SJSA1 (cell line): ENCODE data around the gene YTHDF1. TPM values are rescaled to one million over a fixed set of nuclear protein-coding genes. Genes with fewer than 3 reads are reported as not detected.

ENCODE experiments used
- DNase-seq, 2 experiments: peaks; one replicate each; pipeline ENCODE4 v3.0.0-alpha.2; 2015 to 2020; ENCODE audit warnings: low spot score in 2 of 2, low read depth in 1 of 2
- H3K27ac ChIP-seq: fragments of 250-450 bp; sonication (Bioruptor Pico); 2 replicates; pipeline ENCODE4 v1.5.1; 2020; ENCODE audit warnings: mild to moderate bottlenecking, moderate library complexity
- H3K27me3 ChIP-seq: fragments of 250-450 bp; sonication (Bioruptor Pico); replicated peaks from 2 replicates; pipeline ENCODE4 v1.5.1; 2020; ENCODE audit warnings: mild to moderate bottlenecking, moderate library complexity
- H3K36me3 ChIP-seq: fragments of 250-450 bp; sonication (Bioruptor Pico); 2 replicates; pipeline ENCODE4 v1.5.1; 2020; ENCODE audit warnings: mild to moderate bottlenecking
- H3K4me1 ChIP-seq: fragments of 250-450 bp; sonication (Bioruptor Pico); replicated peaks from 2 replicates; pipeline ENCODE4 v1.6.1; 2021; ENCODE audit warnings: mild to moderate bottlenecking
- H3K4me3 ChIP-seq: fragments of 250-450 bp; sonication (Bioruptor Pico); 2 replicates; pipeline ENCODE4 v1.5.1; 2020; ENCODE audit warnings: mild to moderate bottlenecking
- H3K9me3 ChIP-seq: fragments of 250-450 bp; sonication (Bioruptor Pico); replicated peaks from 2 replicates; pipeline ENCODE4 v1.5.1; 2020; ENCODE audit warnings: mild to moderate bottlenecking
- total RNA-seq: library from RNA; depleted of rRNA; stranded (reverse); fragments of >200 nt; shearing (Covaris generic); gene quantifications from 2 replicates; pipeline ENCODE4 v1.2.3, GENCODE V29; 2014

The YTHDF1 gene
- total RNA-seq, 1 experiment from 2014 or later: 30.2 TPM

DNA sequence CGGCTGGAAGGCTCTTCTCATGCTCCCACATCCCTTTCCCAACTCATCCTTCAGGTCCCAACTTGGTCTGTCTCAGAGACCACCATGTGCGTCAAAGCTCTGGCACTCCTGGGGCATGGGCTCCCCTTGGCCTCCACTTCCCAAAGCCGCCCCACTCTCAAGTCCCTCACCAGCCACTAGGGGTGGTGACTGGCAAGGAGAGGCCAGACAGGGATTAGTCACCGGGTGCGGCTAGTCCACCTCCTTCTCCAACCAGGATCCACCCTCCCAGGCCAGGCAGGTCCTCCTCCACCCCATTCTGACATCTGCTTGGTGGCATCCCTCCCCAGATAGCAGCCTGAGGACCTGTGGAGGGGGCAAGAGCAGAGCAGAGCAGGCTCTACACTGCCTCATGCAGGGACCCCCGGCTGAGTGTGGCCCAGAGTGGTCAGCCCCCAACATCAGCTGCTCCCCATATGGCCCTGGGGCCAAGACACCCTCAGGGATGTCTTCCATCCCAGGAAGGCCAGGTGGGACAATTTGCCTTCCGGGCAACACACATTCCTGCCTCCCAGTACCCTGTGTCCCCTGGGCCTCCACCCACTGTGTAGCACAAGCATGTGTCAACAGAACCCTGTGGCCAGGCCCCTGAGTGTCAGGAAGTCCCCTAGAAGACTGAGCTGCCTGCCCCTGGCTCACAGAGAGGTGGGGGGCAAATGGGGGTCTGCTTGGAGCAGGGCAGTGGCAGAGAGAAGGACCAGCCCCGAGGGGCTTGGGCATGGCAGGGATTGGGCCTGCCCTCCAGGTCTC lies 29.2 kb downstream of the YTHDF1 start:
- H3K27ac ChIP-seq: no peak overlapping the region
- no peak overlapping the region for H3K4me3 ChIP-seq
- DNase-seq: no peak
- no peaks in the 10 kb centered on the region for H3K4me1 ChIP-seq
- H3K36me3 ChIP-seq: no peaks in the 10 kb centered on the region
- H3K9me3 ChIP-seq: no peaks in the 10 kb centered on the region
- H3K27me3 ChIP-seq: peaks cover 8% of the 10 kb centered on the region

DNA sequence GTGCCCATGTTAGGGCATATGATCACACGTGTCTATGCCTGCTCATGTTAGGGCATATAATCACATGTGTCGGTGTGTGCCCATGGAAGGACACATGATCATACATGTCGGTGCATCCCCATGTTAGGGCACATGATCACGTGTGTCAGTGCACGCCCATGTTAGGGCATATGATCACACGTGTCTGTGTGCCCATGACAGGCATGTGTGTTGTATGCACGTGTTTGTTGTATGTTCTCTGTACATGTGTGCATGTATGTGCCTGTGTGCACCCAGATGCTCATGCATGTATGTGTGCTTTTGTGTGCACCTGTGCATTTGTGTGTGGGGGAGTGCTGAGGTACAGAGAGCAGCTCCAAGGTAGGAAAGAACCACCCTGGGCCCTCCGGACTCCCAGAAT lies 29.8 kb downstream of the YTHDF1 start:
- Histone ChIP-seq H3K27me3 (peaks cover 15% of the 10 kb centered on the region), H3K36me3 (no peaks in the 10 kb centered on the region), H3K9me3 (no peaks in the 10 kb centered on the region), H3K27ac (no peak overlapping the region), H3K4me3 (no peak overlapping the region), H3K4me1 (no peaks in the 10 kb centered on the region)
- no peak for DNase-seq

DNA sequence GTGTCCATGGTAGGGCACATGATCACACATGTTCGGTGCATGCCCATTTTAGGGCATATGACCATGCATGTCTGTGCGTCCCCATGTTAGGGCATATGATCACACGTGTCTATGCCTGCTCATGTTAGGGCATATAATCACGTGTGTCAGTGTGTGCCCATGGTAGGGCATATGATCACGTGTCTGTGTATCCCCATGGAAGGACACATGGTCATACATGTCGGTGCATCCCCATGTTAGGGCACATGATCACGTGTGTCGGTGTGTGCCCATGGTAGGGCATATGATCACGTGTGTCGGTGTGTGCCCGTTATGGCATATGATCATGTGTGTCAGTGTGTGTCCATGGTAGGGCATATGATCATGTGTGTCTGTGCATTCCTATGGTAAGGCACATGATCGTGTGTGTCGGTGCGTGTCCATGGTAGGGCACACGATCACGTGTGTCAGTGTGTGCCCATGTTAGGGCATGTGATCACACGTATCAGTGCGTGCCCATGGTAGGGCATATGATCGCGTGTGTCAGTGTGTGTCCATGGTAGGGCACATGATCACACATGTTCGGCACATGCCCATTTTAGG lies 30.6 kb downstream of the YTHDF1 start:
- H3K4me1 ChIP-seq: no peaks in the 10 kb centered on the region
- peaks cover 22% of the 10 kb centered on the region for H3K27me3 ChIP-seq
- no peak overlapping the region for H3K27ac ChIP-seq
- no peak for DNase-seq
- H3K36me3 ChIP-seq: no peaks in the 10 kb centered on the region
- no peak overlapping the region for H3K4me3 ChIP-seq
- H3K9me3 ChIP-seq: no peaks in the 10 kb centered on the region

DNA sequence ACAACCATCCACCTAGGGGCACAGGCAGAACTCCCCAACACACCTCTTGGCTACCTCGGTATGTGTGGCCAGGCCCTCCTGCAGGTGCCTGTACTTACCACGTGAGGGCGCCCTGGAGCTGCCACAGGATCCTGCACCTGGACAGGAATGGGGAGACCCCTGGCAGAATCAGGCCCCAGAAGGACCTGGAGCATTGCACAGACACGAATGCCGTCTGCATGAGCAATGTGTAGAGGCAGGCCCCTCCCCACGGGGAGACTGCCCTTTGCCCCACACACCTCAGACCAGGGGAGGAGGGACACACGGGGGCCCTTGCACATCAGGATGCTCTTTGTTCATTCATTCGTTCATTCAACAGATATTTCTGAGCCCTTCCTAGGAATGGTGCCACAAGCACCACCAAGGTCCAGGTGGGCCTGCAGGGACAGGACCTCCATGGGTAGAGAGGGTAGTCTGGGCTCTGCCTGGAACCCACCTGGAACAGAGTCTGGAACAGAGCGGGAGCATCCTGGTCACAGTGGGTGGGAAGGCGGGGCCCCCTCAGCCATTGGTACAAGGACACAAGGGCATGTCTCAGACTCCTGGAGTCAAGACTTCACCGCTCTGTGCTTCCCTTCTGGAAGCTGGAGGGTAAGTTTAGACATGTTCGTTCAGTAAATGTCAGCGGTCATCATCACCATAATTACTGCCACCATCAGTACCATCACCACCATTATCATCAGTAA lies 32.3 kb downstream of the YTHDF1 start:
- H3K4me1 ChIP-seq: peaks cover 6% of the 10 kb centered on the region
- H3K27me3 ChIP-seq: peaks cover 38% of the 10 kb centered on the region
- no peak overlapping the region for H3K4me3 ChIP-seq
- DNase-seq: peak in 1 of 2 experiments; percentile 37
- H3K9me3 ChIP-seq: no peaks in the 10 kb centered on the region
- H3K27ac ChIP-seq: no peak overlapping the region
- H3K36me3 ChIP-seq: no peaks in the 10 kb centered on the region

DNA sequence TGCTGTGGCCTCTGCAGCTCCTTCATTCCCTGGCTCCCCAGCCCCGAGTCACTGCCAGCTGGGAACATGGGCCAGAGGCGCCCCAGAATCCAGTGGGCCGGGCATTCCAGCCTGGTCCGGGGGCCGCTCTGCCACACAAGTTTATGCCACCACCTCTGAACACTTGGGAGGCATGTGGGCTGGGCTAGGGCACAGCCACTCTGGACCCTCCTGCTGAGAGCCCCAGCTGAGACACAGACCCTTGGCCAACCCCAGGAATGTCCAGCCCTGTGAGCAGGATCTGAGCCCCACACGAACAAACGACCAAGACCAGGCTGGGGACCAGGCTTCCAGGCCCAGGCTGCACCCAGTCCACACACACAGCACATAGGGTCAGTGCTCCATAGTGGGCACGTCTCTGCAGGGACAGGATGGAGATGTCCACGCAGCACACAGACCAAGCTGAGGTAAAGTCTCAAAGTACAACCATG lies 33.0 kb downstream of the YTHDF1 start:
- H3K4me3 ChIP-seq: no peak overlapping the region
- no peak for DNase-seq
- H3K9me3 ChIP-seq: no peaks in the 10 kb centered on the region
- H3K4me1 ChIP-seq: peaks cover 9% of the 10 kb centered on the region
- no peak overlapping the region for H3K27ac ChIP-seq
- peaks cover 44% of the 10 kb centered on the region for H3K27me3 ChIP-seq
- no peaks in the 10 kb centered on the region for H3K36me3 ChIP-seq

DNA sequence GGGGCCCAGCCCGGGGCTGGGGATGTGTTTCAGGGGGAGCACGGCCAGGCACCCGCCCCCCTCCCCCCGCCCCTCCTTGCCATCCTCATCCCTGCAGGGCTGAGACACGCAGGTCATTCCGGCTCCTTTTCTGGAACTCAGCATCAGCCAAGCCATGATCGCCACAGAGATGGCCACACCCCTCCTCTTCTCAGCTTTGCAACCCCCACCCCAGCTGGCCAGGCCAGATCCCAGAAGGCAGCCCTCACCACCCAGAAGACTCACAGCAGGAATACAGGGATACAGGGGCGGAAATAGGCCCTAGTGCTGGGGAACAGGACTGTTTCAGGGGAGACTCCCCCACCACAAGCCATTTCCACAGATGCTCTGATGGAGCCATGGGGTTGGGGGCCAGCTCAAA lies 33.5 kb downstream of the YTHDF1 start:
- peaks cover 9% of the 10 kb centered on the region for H3K4me1 ChIP-seq
- H3K27ac ChIP-seq: no peak overlapping the region
- H3K9me3 ChIP-seq: no peaks in the 10 kb centered on the region; the same call in 1 of the 2 replicates
- H3K4me3 ChIP-seq: no peak overlapping the region
- H3K27me3 ChIP-seq: peaks cover 49% of the 10 kb centered on the region
- no peaks in the 10 kb centered on the region for H3K36me3 ChIP-seq
- no peak for DNase-seq

DNA sequence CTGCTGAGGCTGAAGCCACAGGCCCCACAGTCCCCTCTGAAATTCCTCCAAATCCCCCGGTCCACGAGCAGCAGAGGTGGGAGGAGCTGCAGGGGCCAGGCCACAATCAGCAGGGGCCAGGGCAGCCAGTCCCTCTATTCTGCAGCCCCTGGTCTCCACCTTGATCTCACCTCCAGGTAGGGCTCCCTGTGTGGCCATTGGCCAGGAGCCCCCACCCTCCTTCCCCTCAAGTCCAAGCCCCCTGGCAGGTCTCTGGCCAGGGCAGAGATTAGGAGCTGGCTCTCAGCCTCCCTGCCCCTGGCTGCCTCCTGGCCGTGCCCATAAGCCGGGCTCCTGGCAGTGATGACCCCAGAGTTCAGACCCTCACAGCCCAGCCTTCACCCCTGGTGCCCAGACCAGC lies 34.7 kb downstream of the YTHDF1 start:
- H3K9me3 ChIP-seq: no peaks in the 10 kb centered on the region; the same call in 1 of the 2 replicates
- peaks cover 9% of the 10 kb centered on the region for H3K4me1 ChIP-seq
- H3K27ac ChIP-seq: no peak overlapping the region
- no peaks in the 10 kb centered on the region for H3K36me3 ChIP-seq
- no peak overlapping the region for H3K4me3 ChIP-seq
- H3K27me3 ChIP-seq: peaks cover 61% of the 10 kb centered on the region
- DNase-seq: no peak

DNA sequence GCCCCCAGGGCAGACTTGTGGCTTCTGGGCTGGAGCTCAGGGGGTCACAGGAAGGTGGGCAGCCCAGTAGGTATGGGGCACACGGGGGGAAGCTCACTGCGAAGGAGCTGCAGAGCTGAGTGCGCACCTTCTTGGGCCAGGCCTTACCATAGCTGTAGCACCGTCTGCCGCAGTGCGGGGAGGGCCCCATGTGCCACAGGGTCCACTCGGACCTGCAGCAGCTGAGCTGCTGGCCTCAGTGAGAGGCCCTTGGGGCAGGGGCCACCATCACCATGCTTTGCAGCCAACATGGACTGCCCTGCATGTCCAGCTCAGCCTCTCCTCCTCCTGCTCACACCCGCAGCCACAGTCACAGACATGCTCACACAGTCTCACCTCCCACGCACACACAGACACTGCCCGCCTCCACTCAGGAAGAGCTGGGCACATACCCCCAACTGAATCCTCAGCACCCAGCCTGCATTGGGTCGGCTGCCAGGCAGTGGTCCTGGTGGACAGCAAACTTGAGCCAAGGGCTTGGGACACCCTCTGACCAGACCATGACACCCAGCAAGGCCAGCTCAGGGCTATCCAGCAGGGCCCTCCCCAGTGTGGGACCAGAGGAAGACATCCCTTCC lies 35.3 kb downstream of the YTHDF1 start:
- Histone ChIP-seq H3K27ac (no peak overlapping the region), H3K9me3 (no peaks in the 10 kb centered on the region; the same call in 1 of the 2 replicates), H3K27me3 (peaks cover 67% of the 10 kb centered on the region), H3K4me3 (no peak overlapping the region), H3K4me1 (peaks cover 9% of the 10 kb centered on the region), H3K36me3 (no peaks in the 10 kb centered on the region)
- no peak for DNase-seq

DNA sequence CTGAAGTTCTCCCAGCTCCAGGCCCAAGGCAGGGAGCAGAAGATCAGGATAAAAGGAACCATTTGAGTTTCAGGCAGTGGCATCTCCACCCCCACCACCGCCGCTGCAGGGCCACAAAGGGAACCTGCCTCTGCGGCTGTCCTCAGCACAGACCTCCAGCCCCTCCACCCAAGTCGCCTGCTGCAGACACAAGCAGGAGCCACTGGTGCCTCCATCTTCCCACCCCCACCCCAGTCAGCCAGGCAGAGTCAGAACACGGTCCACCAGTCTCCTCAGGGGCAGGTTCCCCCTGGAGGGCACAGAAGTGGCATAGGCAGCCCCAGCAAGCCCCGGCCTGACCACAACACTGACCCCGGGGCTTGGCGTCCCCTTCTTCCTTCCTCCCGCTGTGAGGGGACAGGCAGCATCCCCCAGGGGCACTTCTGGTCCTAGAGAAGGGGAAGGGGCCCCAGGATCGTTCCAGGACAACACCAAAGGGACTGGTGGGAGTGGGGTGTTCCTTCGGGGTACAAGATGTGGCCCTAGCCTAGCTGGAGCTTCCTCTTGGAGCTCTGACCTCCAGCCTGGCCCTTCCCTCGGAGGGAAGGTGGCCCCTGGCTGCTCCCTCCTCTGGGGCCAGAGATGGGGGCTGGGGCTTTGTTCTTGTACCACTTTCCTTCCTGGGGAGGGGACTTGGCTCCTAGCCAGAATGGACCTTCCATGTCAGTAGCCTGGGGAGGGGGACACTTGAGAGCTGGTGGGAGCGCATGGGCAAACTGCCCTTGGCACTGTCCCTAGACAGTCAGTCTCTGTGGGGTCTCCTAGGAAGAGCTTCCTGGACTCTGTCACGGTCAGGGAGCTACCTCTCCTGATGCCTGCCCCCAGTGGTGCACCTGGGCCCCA lies 36.0 kb downstream of the YTHDF1 start:
- H3K36me3 ChIP-seq: no peaks in the 10 kb centered on the region
- no peak overlapping the region for H3K27ac ChIP-seq
- peaks cover 9% of the 10 kb centered on the region for H3K4me1 ChIP-seq
- no peak overlapping the region for H3K4me3 ChIP-seq
- H3K9me3 ChIP-seq: no peaks in the 10 kb centered on the region; the same call in 1 of the 2 replicates
- no peak for DNase-seq
- H3K27me3 ChIP-seq: peaks cover 74% of the 10 kb centered on the region

DNA sequence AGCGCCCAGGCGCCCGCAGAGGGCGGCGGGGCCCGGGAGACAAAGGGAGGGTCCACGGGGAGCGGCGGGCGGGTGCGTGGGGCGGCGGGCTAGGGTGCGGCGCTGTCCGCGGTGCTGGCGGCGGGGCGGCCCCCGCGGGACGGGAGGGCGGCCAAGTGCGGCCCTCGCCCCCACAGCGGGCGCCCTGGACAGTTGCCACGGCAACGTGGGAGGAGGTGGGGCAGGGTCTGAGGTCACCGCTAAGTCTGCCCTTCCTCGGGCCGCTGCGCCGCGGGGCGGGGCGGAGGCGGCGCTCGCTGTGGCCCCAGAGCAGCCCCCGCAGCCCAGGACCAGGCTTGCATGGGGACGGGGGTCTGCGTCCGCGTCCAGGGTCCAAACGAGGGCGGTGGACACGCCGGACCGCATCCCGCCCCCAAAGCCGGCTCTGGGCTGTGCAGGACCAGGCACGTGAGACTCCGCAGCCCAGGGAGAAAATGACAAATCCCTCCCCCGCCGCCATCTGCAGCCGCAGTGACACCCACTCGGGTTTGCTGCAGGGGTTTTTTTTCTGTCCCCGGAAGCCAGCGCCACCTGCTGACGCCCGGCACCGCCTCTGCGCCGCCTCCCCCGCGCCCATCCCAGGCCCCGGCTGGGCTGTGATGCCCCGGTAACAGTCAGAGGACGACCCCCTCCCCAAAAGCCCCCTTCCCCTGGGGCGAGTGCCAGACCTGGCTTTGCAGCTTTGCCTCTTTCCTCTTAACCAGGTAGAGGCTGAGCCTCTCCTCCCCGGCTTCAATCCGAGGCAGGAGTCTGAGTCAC lies 36.8 kb downstream of the YTHDF1 start:
- H3K4me1 ChIP-seq: peaks cover 9% of the 10 kb centered on the region
- H3K36me3 ChIP-seq: no peaks in the 10 kb centered on the region
- no peak for DNase-seq
- no peaks in the 10 kb centered on the region; the same call in 1 of the 2 replicates for H3K9me3 ChIP-seq
- H3K27me3 ChIP-seq: peaks cover 83% of the 10 kb centered on the region
- no peak overlapping the region for H3K27ac ChIP-seq
- no peak overlapping the region for H3K4me3 ChIP-seq

DNA sequence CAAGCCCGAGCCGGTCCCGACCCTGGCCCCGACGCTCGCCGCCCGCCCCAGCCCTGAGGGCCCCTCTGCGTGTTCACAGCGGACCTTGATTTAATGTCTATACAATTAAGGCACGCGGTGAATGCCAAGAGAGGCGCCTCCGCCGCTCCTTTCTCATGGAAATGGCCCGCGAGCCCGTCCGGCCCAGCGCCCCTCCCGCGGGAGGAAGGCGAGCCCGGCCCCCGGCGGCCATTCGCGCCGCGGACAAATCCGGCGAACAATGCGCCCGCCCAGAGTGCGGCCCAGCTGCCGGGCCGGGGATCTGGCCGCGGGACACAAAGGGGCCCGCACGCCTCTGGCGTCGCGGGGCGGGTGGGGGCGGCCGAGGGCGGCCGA lies 37.5 kb downstream of the YTHDF1 start:
- no peaks in the 10 kb centered on the region; the same call in 1 of the 2 replicates for H3K9me3 ChIP-seq
- no peak overlapping the region for H3K4me3 ChIP-seq
- H3K4me1 ChIP-seq: peaks cover 9% of the 10 kb centered on the region
- no peaks in the 10 kb centered on the region for H3K36me3 ChIP-seq
- peaks cover 89% of the 10 kb centered on the region for H3K27me3 ChIP-seq
- DNase-seq: no peak
- H3K27ac ChIP-seq: no peak overlapping the region

DNA sequence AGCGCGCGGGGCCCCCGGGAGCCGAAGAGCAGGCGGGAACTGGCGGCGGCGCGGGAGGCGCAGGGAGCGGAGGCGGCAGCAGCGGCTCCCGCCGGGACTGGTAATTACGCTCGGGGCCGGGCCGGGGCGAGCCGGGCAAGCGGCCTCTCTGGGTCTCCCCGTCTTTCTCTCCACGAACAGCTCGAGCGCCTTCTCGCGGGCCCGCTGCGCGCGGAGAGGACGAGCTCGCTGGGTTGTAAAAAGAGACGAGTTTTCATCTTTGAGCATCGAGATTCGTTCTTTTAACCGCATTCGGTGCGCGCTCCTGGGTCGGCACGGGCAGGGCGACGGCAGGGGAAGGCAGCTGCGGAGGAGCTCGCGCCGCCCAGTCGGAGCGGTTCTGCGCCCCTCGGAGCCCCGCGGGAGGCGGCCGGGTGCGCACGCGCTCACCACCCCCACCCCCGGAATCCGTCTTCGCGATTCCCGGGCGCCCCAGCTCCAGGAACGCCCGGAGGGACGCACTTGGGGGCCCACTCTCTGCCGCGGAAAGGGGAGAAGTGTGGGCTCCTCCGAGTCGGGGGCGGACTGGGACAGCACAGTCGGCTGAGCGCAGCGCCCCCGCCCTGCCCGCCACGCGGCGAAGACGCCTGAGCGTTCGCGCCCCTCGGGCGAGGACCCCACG lies 38.0 kb downstream of the YTHDF1 start:
- peaks cover 9% of the 10 kb centered on the region for H3K4me1 ChIP-seq
- no peak for DNase-seq
- H3K27ac ChIP-seq: no peak overlapping the region
- H3K36me3 ChIP-seq: no peaks in the 10 kb centered on the region
- peaks cover 91% of the 10 kb centered on the region for H3K27me3 ChIP-seq
- H3K9me3 ChIP-seq: no peaks in the 10 kb centered on the region; the same call in 1 of the 2 replicates
- no peak overlapping the region for H3K4me3 ChIP-seq
